ENCODE data around the gene AKAP5.

AKAP5 gene

GRCh38 chr14:64459405-64460136, 5.7 kb upstream of the AKAP5 start:
- Histone ChIP-seq H3K9ac (ENCODE audit: low read length) (no peak overlapping the region), H2AFZ (ENCODE audit: low read depth, low read length) (no peak overlapping the region), H3K4ac (ENCODE audit: low read depth in 1 of 2, low read length in 2 of 2) (no peak overlapping the region), H3K18ac (ENCODE audit: low read depth in 1 of 2, low read length in 2 of 2) (no peak overlapping the region), H3K9me3 (ENCODE audit: control insufficient read depth, low read length) (no peaks in the 10 kb centered on the region), H2BK12ac (ENCODE audit: low read length in 2 of 2) (no peak overlapping the region), H3K4me1 (ENCODE audit: control insufficient read depth, insufficient read depth, low read depth, low read length) (peaks cover 2% of the 10 kb centered on the region), H3K4me2 (ENCODE audit: low read length, poor library complexity, severe bottlenecking) (no peak overlapping the region), H3K36me3 (ENCODE audit: control insufficient read depth in 1 of 2, insufficient read depth in 2 of 2, low read depth in 1 of 2, low read length in 2 of 2) (peaks cover 10 to 64% of the 10 kb centered on the region in 2 experiments), H2BK15ac (ENCODE audit: low read depth, poor library complexity, severe bottlenecking) (no peak overlapping the region), H3K79me1 (replicated peaks; ENCODE audit: low read length, poor library complexity, severe bottlenecking) (peaks cover 4% of the 10 kb centered on the region), H3K4me3 (ENCODE audit: insufficient read depth in 1 of 2, low read depth in 1 of 2, low read length in 2 of 2) (no peak overlapping the region), H3K14ac (ENCODE audit: low read length in 2 of 2) (no peak overlapping the region), H2BK5ac (ENCODE audit: low read depth, low read length, poor library complexity, severe bottlenecking) (no peak overlapping the region), H2AK5ac (ENCODE audit: low read length, severe bottlenecking) (no peak overlapping the region), H4K91ac (ENCODE audit: low read length) (no peak overlapping the region), H2BK120ac (ENCODE audit: low read depth, low read length) (no peak overlapping the region), H3K23ac (ENCODE audit: low read length in 2 of 2) (no peak overlapping the region), H4K8ac (ENCODE audit: low read length) (no peak overlapping the region), H3K27ac (ENCODE audit: low read length, poor library complexity, severe bottlenecking) (no peak overlapping the region), H3K27me3 (ENCODE audit: control insufficient read depth in 1 of 2, insufficient read depth in 1 of 2, low read length in 2 of 2) (no peaks in the 10 kb centered on the region)
- peak; percentile 26 for DNase-seq
- WGBS: 66% methylated on average over 2 of the region's 4 CpGs

- Histone ChIP-seq H3K79me1 (replicated peaks; ENCODE audit: low read length, poor library complexity, severe bottlenecking) (peaks cover 4% of the 10 kb centered on the region), H2BK5ac (ENCODE audit: low read depth, low read length, poor library complexity, severe bottlenecking) (no peak overlapping the region), H3K18ac (ENCODE audit: low read depth in 1 of 2, low read length in 2 of 2) (no peak overlapping the region), H3K4me2 (ENCODE audit: low read length, poor library complexity, severe bottlenecking) (no peak overlapping the region), H3K27me3 (ENCODE audit: control insufficient read depth in 1 of 2, insufficient read depth in 1 of 2, low read length in 2 of 2) (no peaks in the 10 kb centered on the region), H3K4me3 (ENCODE audit: insufficient read depth in 1 of 2, low read depth in 1 of 2, low read length in 2 of 2) (no peak overlapping the region), H4K8ac (ENCODE audit: low read length) (no peak overlapping the region), H4K91ac (ENCODE audit: low read length) (no peak overlapping the region), H3K23ac (ENCODE audit: low read length in 2 of 2) (no peak overlapping the region), H3K27ac (ENCODE audit: low read length, poor library complexity, severe bottlenecking) (no peak overlapping the region), H3K14ac (ENCODE audit: low read length in 2 of 2) (no peak overlapping the region), H3K4ac (ENCODE audit: low read depth in 1 of 2, low read length in 2 of 2) (no peak overlapping the region), H3K4me1 (ENCODE audit: control insufficient read depth, insufficient read depth, low read depth, low read length) (peaks cover 2% of the 10 kb centered on the region), H2BK15ac (ENCODE audit: low read depth, poor library complexity, severe bottlenecking) (no peak overlapping the region), H3K9ac (ENCODE audit: low read length) (no peak overlapping the region), H2AK5ac (ENCODE audit: low read length, severe bottlenecking) (peak overlapping the region; percentile 31), H2AFZ (ENCODE audit: low read depth, low read length) (no peak overlapping the region), H3K9me3 (ENCODE audit: control insufficient read depth, low read length) (no peaks in the 10 kb centered on the region), H3K36me3 (ENCODE audit: control insufficient read depth in 1 of 2, insufficient read depth in 2 of 2, low read depth in 1 of 2, low read length in 2 of 2) (peaks cover 7 to 48% of the 10 kb centered on the region in 2 experiments), H2BK12ac (ENCODE audit: low read length in 2 of 2) (no peak overlapping the region), H2BK120ac (ENCODE audit: low read depth, low read length) (no peak overlapping the region)
- no peak for DNase-seq
- 83% methylated on average over 3 of the region's 3 CpGs for WGBS
Measured at GRCh38 chr14:64461221-64461620, 4.1 kb upstream of the AKAP5 start.

DNA sequence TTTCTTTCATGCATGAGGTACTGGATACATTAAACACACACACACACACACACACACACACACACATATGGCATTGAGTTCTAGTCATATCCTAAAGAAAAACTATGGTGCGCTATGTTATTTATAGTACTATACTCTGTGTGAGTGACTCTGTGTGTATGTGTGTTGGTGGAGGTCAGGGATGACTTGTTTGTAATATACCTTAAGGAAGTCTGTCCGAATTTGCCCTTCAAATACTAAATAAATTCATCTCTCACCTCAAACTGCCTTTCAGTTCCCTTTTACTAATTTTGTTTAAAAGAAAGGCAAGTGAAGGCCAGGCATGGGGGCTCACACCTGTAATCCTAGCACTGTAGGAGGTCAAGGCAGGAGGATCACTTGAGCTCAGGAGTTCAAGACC, 2.1 kb upstream of the AKAP5 start:
- Histone ChIP-seq H4K91ac (ENCODE audit: low read length) (no peak overlapping the region), H3K18ac (ENCODE audit: low read depth in 1 of 2, low read length in 2 of 2) (no peak overlapping the region), H3K23ac (ENCODE audit: low read length in 2 of 2) (no peak overlapping the region), H3K4me2 (ENCODE audit: low read length, poor library complexity, severe bottlenecking) (no peak overlapping the region), H3K9me3 (ENCODE audit: control insufficient read depth, low read length) (no peaks in the 10 kb centered on the region), H2BK15ac (ENCODE audit: low read depth, poor library complexity, severe bottlenecking) (no peak overlapping the region), H3K4me1 (ENCODE audit: control insufficient read depth, insufficient read depth, low read depth, low read length) (peaks cover 2% of the 10 kb centered on the region), H2BK12ac (ENCODE audit: low read length in 2 of 2) (no peak overlapping the region), H3K27ac (ENCODE audit: low read length, poor library complexity, severe bottlenecking) (no peak overlapping the region), H3K27me3 (ENCODE audit: control insufficient read depth in 1 of 2, insufficient read depth in 1 of 2, low read length in 2 of 2) (no peaks in the 10 kb centered on the region), H4K8ac (ENCODE audit: low read length) (no peak overlapping the region), H2BK120ac (ENCODE audit: low read depth, low read length) (no peak overlapping the region), H3K36me3 (ENCODE audit: control insufficient read depth in 1 of 2, insufficient read depth in 2 of 2, low read depth in 1 of 2, low read length in 2 of 2) (peaks cover 5 to 33% of the 10 kb centered on the region in 2 experiments), H2BK5ac (ENCODE audit: low read depth, low read length, poor library complexity, severe bottlenecking) (no peak overlapping the region), H2AK5ac (ENCODE audit: low read length, severe bottlenecking) (no peak overlapping the region), H3K4ac (ENCODE audit: low read depth in 1 of 2, low read length in 2 of 2) (no peak overlapping the region), H2AFZ (ENCODE audit: low read depth, low read length) (no peak overlapping the region), H3K14ac (ENCODE audit: low read length in 2 of 2) (no peak overlapping the region), H3K9ac (ENCODE audit: low read length) (no peak overlapping the region), H3K79me1 (replicated peaks; ENCODE audit: low read length, poor library complexity, severe bottlenecking) (peaks cover 4% of the 10 kb centered on the region), H3K4me3 (ENCODE audit: insufficient read depth in 1 of 2, low read depth in 1 of 2, low read length in 2 of 2) (no peak overlapping the region)
- DNase-seq: no peak
- no CpG with 5 or more reads among the region's 2 CpGs for WGBS

DNA sequence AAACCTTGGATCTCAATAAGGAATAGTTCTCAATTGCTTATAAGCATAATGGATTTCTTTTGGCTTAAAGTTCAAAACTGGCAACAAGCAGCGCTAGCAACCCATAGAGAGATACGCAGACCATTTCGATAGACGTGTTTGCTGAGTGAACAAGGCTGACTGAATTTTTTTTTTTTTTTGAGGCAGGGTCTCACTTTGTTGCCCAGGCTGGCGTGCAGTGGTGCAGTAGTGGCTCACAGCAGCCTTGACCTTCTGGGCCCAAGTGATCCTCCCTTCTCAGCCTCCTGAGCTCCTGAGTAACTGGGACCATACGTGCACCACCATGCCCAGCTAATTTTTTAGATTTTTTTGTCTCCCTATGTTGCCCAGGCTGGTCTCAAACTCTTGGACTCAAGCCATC, 1.4 kb upstream of the AKAP5 start:
- 94% methylated on average over 6 of the region's 6 CpGs for WGBS
- no peak overlapping the region for H3K4me2 ChIP-seq (ENCODE audit: low read length, poor library complexity, severe bottlenecking)
- no peak overlapping the region for H4K8ac ChIP-seq (ENCODE audit: low read length)
- H3K18ac ChIP-seq (ENCODE audit: low read depth in 1 of 2, low read length in 2 of 2): no peak overlapping the region
- no peak overlapping the region for H2BK15ac ChIP-seq (ENCODE audit: low read depth, poor library complexity, severe bottlenecking)
- no peak overlapping the region for H3K27ac ChIP-seq (ENCODE audit: low read length, poor library complexity, severe bottlenecking)
- no peak overlapping the region for H2BK5ac ChIP-seq (ENCODE audit: low read depth, low read length, poor library complexity, severe bottlenecking)
- no peaks in the 10 kb centered on the region for H3K9me3 ChIP-seq (ENCODE audit: control insufficient read depth, low read length)
- H3K27me3 ChIP-seq (ENCODE audit: control insufficient read depth in 1 of 2, insufficient read depth in 1 of 2, low read length in 2 of 2): no peaks in the 10 kb centered on the region
- H3K23ac ChIP-seq (ENCODE audit: low read length in 2 of 2): no peak overlapping the region
- peaks cover 6% of the 10 kb centered on the region for H3K79me1 ChIP-seq (replicated peaks; ENCODE audit: low read length, poor library complexity, severe bottlenecking)
- no peak overlapping the region for H3K14ac ChIP-seq (ENCODE audit: low read length in 2 of 2)
- no peak overlapping the region for H3K4ac ChIP-seq (ENCODE audit: low read depth in 1 of 2, low read length in 2 of 2)
- no peak overlapping the region for H2BK120ac ChIP-seq (ENCODE audit: low read depth, low read length)
- DNase-seq: no peak
- no peak overlapping the region for H2BK12ac ChIP-seq (ENCODE audit: low read length in 2 of 2)
- H3K4me3 ChIP-seq (ENCODE audit: insufficient read depth in 1 of 2, low read depth in 1 of 2, low read length in 2 of 2): no peak overlapping the region
- H3K36me3 ChIP-seq (ENCODE audit: control insufficient read depth in 1 of 2, insufficient read depth in 2 of 2, low read depth in 1 of 2, low read length in 2 of 2): peaks cover 5 to 27% of the 10 kb centered on the region in 2 experiments
- H4K91ac ChIP-seq (ENCODE audit: low read length): no peak overlapping the region
- no peak overlapping the region for H2AK5ac ChIP-seq (ENCODE audit: low read length, severe bottlenecking)
- H3K4me1 ChIP-seq (ENCODE audit: control insufficient read depth, insufficient read depth, low read depth, low read length): peaks cover 2% of the 10 kb centered on the region
- H3K9ac ChIP-seq (ENCODE audit: low read length): no peak overlapping the region
- no peak overlapping the region for H2AFZ ChIP-seq (ENCODE audit: low read depth, low read length)
